OCI-LY3 (cell line): ENCODE results near the gene CENPL.

Experiments
- CTCF ChIP-seq: fragments of 200-600, 300-600 bp; sonication (generic); IDR thresholded peaks from 2 replicates; pipeline ENCODE4 v1.5.1; 2014; ENCODE audit warnings: antibody characterized with exemption, low read length, low read depth
- EZH2phosphoT487 ChIP-seq: fragments of 200-600 bp; shearing (Covaris generic); IDR thresholded peaks from 2 replicates; pipeline ENCODE4 v1.6.1; 2018; ENCODE audit warnings: antibody characterized with exemption, mixed run types, low read depth

- TF ChIP-seq CTCF (no peak), EZH2phosphoT487 (no peak)
Measured at GRCh38 chr1:173784997-173785396, 39.7 kb downstream of the CENPL start.
